HG03575 (cell line): ENCODE data around the gene TNS4.

ENCODE experiments used
- ATAC-seq: cut with Tn5 transposase; IDR thresholded peaks from one replicate; pipeline ENCODE4 v1.9.1; 2021; ENCODE audit not compliant: unreplicated experiment, insufficient number of reproducible peaks, low FRiP score; ENCODE audit errors: extremely low read depth

TNS4 gene

DNA sequence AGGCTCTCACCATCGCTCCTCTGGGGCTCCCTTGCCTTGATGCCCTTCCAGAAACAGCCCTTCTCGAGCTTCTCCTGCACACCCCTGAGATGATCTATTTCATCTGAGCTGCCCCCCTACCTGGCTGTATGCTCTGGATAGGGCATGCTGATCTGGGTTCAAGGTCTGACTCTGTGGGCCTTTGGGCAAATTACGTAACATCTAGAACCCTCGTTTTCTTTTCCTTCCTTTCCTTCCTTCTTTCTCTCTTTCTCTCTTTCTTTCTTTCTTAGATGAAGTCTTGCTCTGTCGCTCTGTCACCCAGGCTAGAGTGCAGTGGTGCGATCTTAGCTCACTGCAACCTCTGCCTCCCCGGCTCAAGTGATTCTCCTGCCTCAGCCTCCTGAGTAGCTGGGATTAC lies 20.3 kb downstream of the TNS4 start:
- ATAC-seq: no peak

- no peak for ATAC-seq
Measured at GRCh38 chr17:40480501-40481003, 20.9 kb downstream of the TNS4 start.

- no peak for ATAC-seq
Measured at GRCh38 chr17:40479754-40480480, 21.5 kb downstream of the TNS4 start.

- ATAC-seq: no peak
Measured at GRCh38 chr17:40478486-40478885, 22.9 kb downstream of the TNS4 start.

DNA sequence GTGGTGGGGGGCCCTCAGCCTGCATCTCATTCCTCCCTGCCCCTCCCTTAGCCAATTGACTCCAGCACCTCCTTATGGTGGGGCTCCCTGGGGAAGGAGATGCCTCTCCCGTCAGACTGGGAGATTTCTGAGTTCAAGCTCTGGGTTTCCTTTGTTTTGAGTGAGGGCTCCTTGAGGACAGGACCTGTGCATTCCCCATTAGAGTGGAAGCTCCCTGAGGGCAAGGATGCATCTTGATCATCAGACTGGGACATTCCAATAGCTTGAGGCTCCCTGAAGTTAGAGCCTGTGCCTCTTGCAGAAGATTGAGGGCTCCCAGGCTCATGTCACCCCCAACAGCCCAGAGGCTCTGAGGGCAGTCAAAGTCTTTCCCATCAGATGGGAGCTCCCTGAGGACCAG lies 23.6 kb downstream of the TNS4 start:
- ATAC-seq: no peak

DNA sequence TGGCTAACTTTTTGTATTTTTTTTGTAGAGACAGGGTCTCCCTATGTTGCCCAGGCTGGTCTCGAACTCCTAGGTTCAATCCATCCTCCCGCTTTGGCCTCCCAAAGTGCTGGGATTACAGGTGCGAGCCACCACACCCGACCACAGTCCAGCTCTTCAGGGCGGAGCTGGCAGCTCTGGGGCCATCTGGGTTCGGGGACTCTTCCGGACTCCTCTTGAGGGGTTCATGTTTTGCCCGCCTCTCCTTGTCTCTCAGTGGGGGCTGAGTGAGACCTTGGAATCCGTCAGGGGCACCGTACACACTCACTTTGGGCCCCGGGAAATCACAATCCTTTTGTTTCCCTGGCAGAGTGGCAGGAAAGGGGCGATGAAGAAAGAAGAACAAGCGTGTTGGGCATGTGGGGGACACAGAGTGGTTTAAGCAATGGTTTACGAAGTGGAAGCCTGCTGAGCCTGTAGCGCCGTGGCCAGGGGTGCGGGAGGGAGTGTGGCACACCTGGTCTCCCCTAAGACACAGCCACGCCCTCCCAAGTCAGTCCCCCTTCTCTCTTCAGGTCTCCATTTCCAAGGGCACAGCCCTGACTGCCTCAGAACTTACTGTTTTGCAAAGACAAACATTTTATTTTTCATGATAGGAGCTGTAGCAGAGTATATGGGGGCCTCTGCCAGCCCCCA lies 26.1 kb downstream of the TNS4 start:
- no peak for ATAC-seq

GRCh38 chr17:40474419-40475002 lies 26.9 kb downstream of the TNS4 start:
- no peak for ATAC-seq

GRCh38 chr17:40473573-40474365 lies 27.7 kb downstream of the TNS4 start:
- no peak for ATAC-seq

- no peak for ATAC-seq
Measured at GRCh38 chr17:40472733-40473452, 28.5 kb downstream of the TNS4 start.

DNA sequence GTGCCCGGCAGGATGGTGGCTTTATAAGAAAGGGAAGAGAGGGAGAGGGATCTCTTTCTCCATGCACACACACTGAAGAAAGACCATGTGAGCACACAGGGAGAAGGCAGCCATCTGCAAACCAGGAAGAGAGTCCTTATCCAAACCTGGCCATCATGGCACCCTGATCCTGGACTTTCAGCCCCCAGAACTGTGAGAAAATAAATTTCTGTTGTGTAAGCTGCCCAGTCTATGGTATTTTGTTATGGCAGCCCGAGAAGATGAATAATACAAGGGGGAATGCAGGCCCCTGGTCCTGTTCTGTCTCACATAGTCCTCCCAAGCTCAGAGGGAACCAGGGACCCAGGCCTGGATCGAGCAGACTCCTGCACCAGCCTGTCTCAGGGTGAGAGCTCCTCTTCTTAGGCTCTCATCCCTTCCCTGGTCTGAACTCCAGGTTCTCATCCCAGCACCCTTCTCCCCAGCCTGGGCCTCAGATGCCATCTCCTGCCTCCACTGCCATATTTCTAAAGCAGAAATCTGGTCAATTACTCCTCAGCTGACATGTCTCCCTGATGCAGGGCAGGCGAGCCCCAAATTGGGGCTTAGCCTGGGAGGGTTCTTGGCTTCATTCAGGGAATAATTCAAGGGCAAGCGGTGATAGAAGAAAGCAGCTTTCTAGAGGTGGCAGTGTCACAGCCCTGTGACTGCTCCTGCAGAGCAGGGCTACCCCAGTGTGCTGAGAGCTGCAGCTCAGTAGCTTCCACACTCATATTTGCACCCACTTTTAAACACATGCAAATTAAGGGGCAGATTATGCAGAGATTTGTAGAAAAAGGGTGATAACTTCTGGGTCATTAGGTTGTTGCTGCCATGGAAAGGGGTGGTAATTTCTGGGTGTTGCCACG lies 29.3 kb downstream of the TNS4 start:
- ATAC-seq: no peak

- ATAC-seq: no peak
Measured at GRCh38 chr17:40470932-40471828, 30.2 kb downstream of the TNS4 start.

GRCh38 chr17:40469805-40470675 lies 31.4 kb downstream of the TNS4 start:
- no peak for ATAC-seq

DNA sequence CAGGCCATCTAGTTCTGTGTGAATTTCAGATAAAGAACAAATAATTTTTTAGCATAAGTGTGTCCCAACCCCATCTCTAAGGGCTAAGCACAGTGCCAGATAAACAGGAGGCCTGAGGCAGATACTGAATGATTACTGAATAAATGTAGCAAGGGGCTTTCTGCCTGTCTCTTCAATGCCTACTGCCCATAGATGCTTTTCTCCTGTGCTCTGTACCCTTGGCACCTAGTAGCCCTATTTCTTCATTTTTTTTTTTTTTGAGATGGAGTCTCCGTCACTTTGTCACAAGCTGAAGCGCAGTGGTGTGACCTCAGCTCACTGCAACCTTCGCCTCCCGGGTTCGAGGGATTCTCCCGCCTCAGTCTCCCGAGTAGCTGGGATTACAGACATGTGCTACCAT lies 32.9 kb downstream of the TNS4 start:
- ATAC-seq: no peak

GRCh38 chr17:40467281-40467867 lies 34.0 kb downstream of the TNS4 start:
- ATAC-seq: no peak

DNA sequence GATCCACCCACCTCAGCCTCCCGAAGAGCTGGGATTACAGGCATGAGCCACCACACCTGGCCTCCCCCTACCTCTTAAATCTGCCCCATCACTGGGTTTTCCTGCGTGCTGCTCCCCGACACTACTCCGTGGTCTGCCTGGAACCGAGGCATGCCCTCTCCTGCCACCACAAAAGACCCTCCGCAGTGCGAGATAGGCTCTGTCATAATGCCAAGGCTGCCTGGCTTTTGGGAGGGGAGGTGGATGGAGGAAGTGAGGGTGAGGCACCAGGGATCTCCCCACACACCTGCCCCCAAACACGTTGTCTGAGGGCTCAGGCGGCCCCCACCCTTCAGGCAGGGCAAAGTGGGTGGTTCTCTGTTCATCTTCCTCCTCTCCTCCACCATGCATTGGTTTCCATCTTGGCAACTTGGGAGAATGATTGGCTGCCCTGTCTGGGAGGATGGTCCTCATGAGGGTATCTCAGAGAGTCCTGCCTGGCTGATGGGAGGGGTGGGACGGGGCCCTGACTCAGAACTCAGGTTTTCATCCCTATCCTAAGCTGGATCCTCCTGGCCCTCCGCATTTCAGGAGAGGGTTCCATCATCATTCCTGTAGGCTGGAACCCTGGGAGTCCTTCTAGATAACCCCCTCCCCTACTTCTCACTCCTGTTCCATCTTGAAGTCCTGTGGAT lies 35.0 kb downstream of the TNS4 start:
- no peak for ATAC-seq
